ENCODE measurements around the gene ARHGEF19. TPM values are rescaled to one million over a fixed set of nuclear protein-coding genes. Genes with fewer than 3 reads are reported as not detected.

The ARHGEF19 gene
- total RNA-seq, 1 experiment from 2014 or later = 13.8 TPM

GRCh38 chr1:16221499-16221898 is 9.0 kb upstream of the ARHGEF19 start:
- no peaks in the 10 kb centered on the region for H3K9me2 ChIP-seq (replicated peaks; ENCODE audit: low read length)
- no TSS peak for BruUV-seq (replicated peaks)
- H3K27me3 ChIP-seq (ENCODE audit: low read length) = no peaks in the 10 kb centered on the region
- no peaks in the 10 kb centered on the region for H3K36me3 ChIP-seq (ENCODE audit: low read depth, low read length)
- H3K27ac ChIP-seq (ENCODE audit: low read length) = no peak overlapping the region
- no peak overlapping the region for H3K9ac ChIP-seq (ENCODE audit: low read length)
- CTCF ChIA-PET = no interaction called here
- no peaks in the 10 kb centered on the region for H4K20me1 ChIP-seq (ENCODE audit: low read length)
- no peaks in the 10 kb centered on the region for H3K79me2 ChIP-seq (ENCODE audit: low read length)
- H3K9me3 ChIP-seq (ENCODE audit: low read length) = no peaks in the 10 kb centered on the region
- TF ChIP-seq CTCF (conservative IDR thresholded peaks at IDR 0.05; ENCODE audit: low read depth, low read length) (no peak), EZH2 (IDR thresholded peaks at IDR 0.05; ENCODE audit: low read length, unreplicated experiment) (no peak), EZH2phosphoT487 (IDR thresholded peaks at IDR 0.05; ENCODE audit: borderline replicate concordance, low read length) (no peak)
- H3K4me1 ChIP-seq (ENCODE audit: insufficient read depth, low read length) = peaks cover 5% of the 10 kb centered on the region; the same call in 1 of the 2 replicates
- H3F3A ChIP-seq (ENCODE audit: low read length, unreplicated experiment) = no peaks in the 10 kb centered on the region
- ATAC-seq = no peak
- POLR2A ChIA-PET (ENCODE audit: unreplicated experiment) = no interaction called here
- H3K4me2 ChIP-seq (ENCODE audit: low read length) = no peak overlapping the region
- DNase-seq = no peak
- intact Hi-C loops (cut with micrococcal nuclease) = no loop called here
- no peak overlapping the region for H3K4me3 ChIP-seq (ENCODE audit: low read length)
- no peak overlapping the region for H2AFZ ChIP-seq (ENCODE audit: low read length)

DNA sequence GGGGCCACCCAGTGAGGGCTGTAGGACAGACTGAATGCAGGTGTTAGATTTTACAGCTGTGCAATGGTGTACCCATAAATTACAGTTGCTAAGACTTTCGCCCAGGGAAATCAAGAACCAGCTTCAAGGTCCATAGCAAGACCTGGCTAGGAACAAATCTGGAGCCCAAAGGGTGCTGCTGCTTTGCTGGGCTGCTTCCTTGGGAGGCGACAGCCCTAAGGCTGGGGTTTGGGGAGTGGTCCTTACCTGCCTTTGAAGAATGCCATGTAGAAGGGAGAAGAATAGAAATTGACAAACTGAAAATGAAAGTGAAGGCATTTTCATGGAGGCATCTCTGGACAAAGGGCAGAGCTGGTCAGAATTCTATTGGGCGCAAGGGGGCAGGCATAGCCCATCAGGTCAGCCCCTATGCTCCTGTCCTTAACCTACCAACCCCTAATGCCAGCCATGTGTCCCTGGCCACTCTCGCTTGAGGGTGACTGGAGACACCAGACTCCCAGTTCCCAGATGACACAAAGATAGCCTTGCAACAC is 7.6 kb upstream of the ARHGEF19 start:
- H3K9me3 ChIP-seq (ENCODE audit: low read length) = no peaks in the 10 kb centered on the region
- DNase-seq (no peak), ATAC-seq (no peak)
- TF ChIP-seq EZH2 (IDR thresholded peaks at IDR 0.05; ENCODE audit: low read length, unreplicated experiment) = no peak
- no peak for TF ChIP-seq CTCF (conservative IDR thresholded peaks at IDR 0.05; ENCODE audit: low read depth, low read length)
- no peak for TF ChIP-seq EZH2phosphoT487 (IDR thresholded peaks at IDR 0.05; ENCODE audit: borderline replicate concordance, low read length)
- no peak overlapping the region for H2AFZ ChIP-seq (ENCODE audit: low read length)
- no peaks in the 10 kb centered on the region for H3K27me3 ChIP-seq (ENCODE audit: low read length)
- no peaks in the 10 kb centered on the region for H3F3A ChIP-seq (ENCODE audit: low read length, unreplicated experiment)
- no peaks in the 10 kb centered on the region for H3K79me2 ChIP-seq (ENCODE audit: low read length)
- no peak overlapping the region for H3K27ac ChIP-seq (ENCODE audit: low read length)
- no peak overlapping the region for H3K9ac ChIP-seq (ENCODE audit: low read length)
- ChIA-PET POLR2A (ENCODE audit: unreplicated experiment) (no interaction called here), CTCF (no interaction called here)
- H3K4me2 ChIP-seq (ENCODE audit: low read length) = no peak overlapping the region
- no peaks in the 10 kb centered on the region for H4K20me1 ChIP-seq (ENCODE audit: low read length)
- no peaks in the 10 kb centered on the region for H3K9me2 ChIP-seq (replicated peaks; ENCODE audit: low read length)
- no peaks in the 10 kb centered on the region for H3K36me3 ChIP-seq (ENCODE audit: low read depth, low read length)
- no TSS peak for BruUV-seq (replicated peaks)
- peaks cover 9% of the 10 kb centered on the region; the same call in 1 of the 2 replicates for H3K4me1 ChIP-seq (ENCODE audit: insufficient read depth, low read length)
- no peak overlapping the region for H3K4me3 ChIP-seq (ENCODE audit: low read length)
- intact Hi-C loops (cut with micrococcal nuclease) = no loop called here

- Histone ChIP-seq H2AFZ (ENCODE audit: low read length) (no peak overlapping the region), H3K27ac (ENCODE audit: low read length) (no peak overlapping the region), H3K27me3 (ENCODE audit: low read length) (no peaks in the 10 kb centered on the region), H3K79me2 (ENCODE audit: low read length) (no peaks in the 10 kb centered on the region), H4K20me1 (ENCODE audit: low read length) (no peaks in the 10 kb centered on the region), H3K4me2 (ENCODE audit: low read length) (no peak overlapping the region), H3F3A (ENCODE audit: low read length, unreplicated experiment) (no peaks in the 10 kb centered on the region), H3K36me3 (ENCODE audit: low read depth, low read length) (no peaks in the 10 kb centered on the region), H3K4me1 (ENCODE audit: insufficient read depth, low read length) (peaks cover 9% of the 10 kb centered on the region; the same call in 1 of the 2 replicates), H3K9me3 (ENCODE audit: low read length) (no peaks in the 10 kb centered on the region), H3K9ac (ENCODE audit: low read length) (no peak overlapping the region), H3K4me3 (ENCODE audit: low read length) (no peak overlapping the region), H3K9me2 (replicated peaks; ENCODE audit: low read length) (no peaks in the 10 kb centered on the region)
- ChIA-PET CTCF (no interaction called here), POLR2A (ENCODE audit: unreplicated experiment) (no interaction called here)
- TF ChIP-seq EZH2phosphoT487 (IDR thresholded peaks at IDR 0.05; ENCODE audit: borderline replicate concordance, low read length) = no peak
- no peak for TF ChIP-seq EZH2 (IDR thresholded peaks at IDR 0.05; ENCODE audit: low read length, unreplicated experiment)
- no peak for TF ChIP-seq CTCF (conservative IDR thresholded peaks at IDR 0.05; ENCODE audit: low read depth, low read length)
- ATAC-seq = no peak
- no TSS peak for BruUV-seq (replicated peaks)
- DNase-seq = no peak
- intact Hi-C loops (cut with micrococcal nuclease) = no loop called here
These were observed 6.2 kb upstream of the ARHGEF19 start for GRCh38 chr1:16218674-16219071.
